NCI-H526 treated with DMSO at 0.1 percent for 48 hours (cell line): Measurements from ENCODE around the gene MOBP.
"Not testable (repeated sequence)": the region's sequence is repeated elsewhere in the genome, so short reads cannot be mapped to it uniquely, and the experiment has no call there.

ENCODE experiments used
- DNase-seq: peaks from one replicate; lab custom pipeline; 2025; lab: John Stamatoyannopoulos, UW

MOBP gene

GRCh38 chr3:39467394-39468107 is at the start of gene MOBP:
Gene MOBP (plus strand): TSS chr3:39467680. CDS start chr3:39502070, 34,390 bp downstream.
- no peak for DNase-seq

- not testable (repeated sequence) for DNase-seq
These were observed 48.8 kb upstream of the MOBP start for GRCh38 chr3:39418556-39419225.

GRCh38 chr3:39419742-39420315 is 47.7 kb upstream of the MOBP start:
- no peak for DNase-seq

GRCh38 chr3:39420543-39420942 is 46.9 kb upstream of the MOBP start:
- DNase-seq = no peak

GRCh38 chr3:39423436-39423970 is 44.0 kb upstream of the MOBP start:
- no peak for DNase-seq

GRCh38 chr3:39426312-39426711 is 41.2 kb upstream of the MOBP start:
- no peak for DNase-seq

GRCh38 chr3:39427506-39427905 is 40.0 kb upstream of the MOBP start:
- no peak for DNase-seq

GRCh38 chr3:39428745-39429201 is 38.7 kb upstream of the MOBP start:
- no peak for DNase-seq

- DNase-seq = no peak
These were observed 38.0 kb upstream of the MOBP start for GRCh38 chr3:39429466-39429865.

GRCh38 chr3:39432342-39432741 is 35.1 kb upstream of the MOBP start:
- DNase-seq = no peak

- DNase-seq = no peak
These were observed 33.8 kb upstream of the MOBP start for GRCh38 chr3:39433642-39434041.

GRCh38 chr3:39434574-39434973 is 32.9 kb upstream of the MOBP start:
- DNase-seq = no peak

- DNase-seq = no peak
These were observed 32.3 kb upstream of the MOBP start for GRCh38 chr3:39435006-39435748.

- DNase-seq = no peak
These were observed 28.6 kb upstream of the MOBP start for GRCh38 chr3:39438880-39439279.

GRCh38 chr3:39440316-39440715 is 27.2 kb upstream of the MOBP start:
- no peak for DNase-seq

- DNase-seq = no peak
These were observed 23.9 kb upstream of the MOBP start for GRCh38 chr3:39443530-39443929.

- no peak for DNase-seq
These were observed 21.6 kb upstream of the MOBP start for GRCh38 chr3:39445927-39446326.

- no peak for DNase-seq
These were observed 21.0 kb upstream of the MOBP start for GRCh38 chr3:39446444-39446843.

GRCh38 chr3:39447637-39448483 is 19.6 kb upstream of the MOBP start:
- peak; percentile 88 for DNase-seq

GRCh38 chr3:39448506-39449233 is 18.8 kb upstream of the MOBP start:
- no peak for DNase-seq

GRCh38 chr3:39449796-39450195 is 17.7 kb upstream of the MOBP start:
- DNase-seq = no peak
